Testis (tissue), 3 donors: Measurements from ENCODE around the gene LRRC3. TPM values are rescaled to one million over a fixed set of nuclear protein-coding genes. Genes with fewer than 3 reads are reported as not detected.
"Not testable (repeated sequence)": the region's sequence is repeated elsewhere in the genome, so short reads cannot be mapped to it uniquely, and the experiment has no call there.

Source experiments
- DNase-seq: peaks from one replicate; pipeline ENCODE4 v3.0.0-alpha.2; 2019
- H3K27ac ChIP-seq, 2 donors: fragments of 200-600 bp; sonication (generic); one replicate each; pipeline ENCODE4 v1.5.1; 2019
- H3K27me3 ChIP-seq: fragments of 200-600 bp; sonication (generic); one replicate; pipeline ENCODE4 v1.5.1; 2019
- H3K36me3 ChIP-seq: fragments of 200-600 bp; sonication (generic); one replicate; pipeline ENCODE4 v1.5.1; 2017; ENCODE audit warnings: low read depth; ENCODE audit errors: missing control alignments
- H3K4me1 ChIP-seq: fragments of 200-600 bp; sonication (generic); one replicate; pipeline ENCODE4 v1.5.1; 2019
- H3K4me3 ChIP-seq, 2 donors: fragments of 200-600 bp; sonication (generic); one replicate each; pipeline ENCODE4 v1.5.1; 2017 to 2019
- H3K9me3 ChIP-seq: fragments of 200-600 bp; sonication (generic); one replicate; pipeline ENCODE4 v1.5.1; 2017
- CTCF ChIP-seq, 3 experiments: fragments of 450-650 bp in 2 of 3; fragments of 200-600 bp in 1 of 3; sonication (generic) in 1 of 3; IDR thresholded peaks; one replicate each; pipeline ENCODE4 v1.5.1; 2016 to 2019; ENCODE audit warnings: antibody characterized with exemption in 3 of 3, mild to moderate bottlenecking in 2 of 3, moderate library complexity in 1 of 3
- POLR2A ChIP-seq: fragments of 450-650 bp; IDR thresholded peaks from one replicate; pipeline ENCODE4 v1.6.1; 2017; ENCODE audit warnings: antibody characterized with exemption, mild to moderate bottlenecking, moderate library complexity
- WGBS, 2 donors: methylation state at CpG; one replicate each; pipeline ENCODE4 v1.1.5; 2018; 5-methylcytosine and 5-hydroxymethylcytosine counted together
- intact Hi-C: fragments of 100-400 bp; cut with DNase I; formaldehyde crosslinking; loops from one replicate; pipeline ENCODE4 v1.15.1; 2023; ENCODE audit warnings: low total_unique reads
- polyA plus RNA-seq: library from polyadenylated mRNA; stranded (reverse); fragments of 350-450 nt; fragmentation: Illumina TruSeq; extraction: RNeasy Lipid Tissue Mini Kit (QIAGEN cat#74804); gene quantifications from one replicate; pipeline ENCODE4 v1.2.3, GENCODE V29; 2014; ENCODE audit warnings: low read depth, low replicate concordance; ENCODE audit not compliant: insufficient read depth
- total RNA-seq, 2 donors: library from RNA; depleted of rRNA; stranded (reverse); fragments of >200 nt; gene quantifications; one replicate each; pipeline ENCODE4 v1.2.3, GENCODE V29; 2016

Gene LRRC3
- total and polyA plus RNA-seq, 3 donors from 2014 or later, result 4.9 to 11.8 (median 8.3) TPM

- TF ChIP-seq POLR2A, result no peak
- TF ChIP-seq CTCF (IDR thresholded peaks at IDR 0.05), result no peak
- Histone ChIP-seq H3K27me3 (no peaks in the 10 kb centered on the region), H3K4me3 (no peak overlapping the region), H3K36me3 (no peaks in the 10 kb centered on the region), H3K4me1 (no peaks in the 10 kb centered on the region), H3K9me3 (no peaks in the 10 kb centered on the region), H3K27ac (no peak overlapping the region)
- DNase-seq, result no peak
- WGBS, 2 donors, result 73 to 84% methylated on average over 6 to 7 of the region's 7 CpGs
- intact Hi-C loops, result no loop called here
These were observed 22.4 kb downstream of the LRRC3 start for GRCh38 chr21:44477712-44478111.

- no peak for TF ChIP-seq CTCF (IDR thresholded peaks at IDR 0.05)
- TF ChIP-seq POLR2A, result no peak
- Histone ChIP-seq H3K36me3 (no peaks in the 10 kb centered on the region), H3K27ac (no peak overlapping the region), H3K9me3 (no peaks in the 10 kb centered on the region), H3K4me1 (no peaks in the 10 kb centered on the region), H3K27me3 (no peaks in the 10 kb centered on the region), H3K4me3 (no peak overlapping the region)
- 77 to 80% methylated on average over 16 of the region's 16 CpGs for WGBS, 2 donors
- intact Hi-C loops, result no loop called here
- DNase-seq, result no peak
These were observed 23.0 kb downstream of the LRRC3 start for GRCh38 chr21:44478124-44478800.

- WGBS, 2 donors, result 87 to 90% methylated on average over 5 of the region's 5 CpGs
- Histone ChIP-seq H3K4me1 (no peaks in the 10 kb centered on the region), H3K9me3 (no peaks in the 10 kb centered on the region), H3K27me3 (no peaks in the 10 kb centered on the region), H3K36me3 (no peaks in the 10 kb centered on the region), H3K4me3 (no peak overlapping the region), H3K27ac (no peak overlapping the region)
- TF ChIP-seq CTCF (IDR thresholded peaks at IDR 0.05) (no peak), POLR2A (no peak)
- intact Hi-C loops, result no loop called here
- no peak for DNase-seq
These were observed 23.5 kb downstream of the LRRC3 start for GRCh38 chr21:44478801-44479167.

- H3K9me3 ChIP-seq, H3K4me1 ChIP-seq, H3K36me3 ChIP-seq, H3K27me3 ChIP-seq, intact Hi-C loops, H3K4me3 ChIP-seq, H3K27ac ChIP-seq: not testable (repeated sequence)
- peak; percentile 43 to 62 (median 59) for TF ChIP-seq CTCF (IDR thresholded peaks at IDR 0.05)
- WGBS, 2 donors, result 50 to 66% methylated on average over 21 of the region's 21 CpGs
- peak; percentile 65 for DNase-seq
These were observed 24.4 kb downstream of the LRRC3 start for GRCh38 chr21:44479556-44480199.
